DMS53 treated with DMSO at 0.1 percent for 48 hours (cell line): ENCODE results near the gene RGS8.

Experiments used
- DNase-seq: peaks from one replicate; lab custom pipeline; 2025; ENCODE audit not compliant: unreplicated experiment; lab: John Stamatoyannopoulos, UW

Gene RGS8

GRCh38 chr1:182642461-182642860, 41.9 kb downstream of the RGS8 start:
- DNase-seq = no peak

DNA sequence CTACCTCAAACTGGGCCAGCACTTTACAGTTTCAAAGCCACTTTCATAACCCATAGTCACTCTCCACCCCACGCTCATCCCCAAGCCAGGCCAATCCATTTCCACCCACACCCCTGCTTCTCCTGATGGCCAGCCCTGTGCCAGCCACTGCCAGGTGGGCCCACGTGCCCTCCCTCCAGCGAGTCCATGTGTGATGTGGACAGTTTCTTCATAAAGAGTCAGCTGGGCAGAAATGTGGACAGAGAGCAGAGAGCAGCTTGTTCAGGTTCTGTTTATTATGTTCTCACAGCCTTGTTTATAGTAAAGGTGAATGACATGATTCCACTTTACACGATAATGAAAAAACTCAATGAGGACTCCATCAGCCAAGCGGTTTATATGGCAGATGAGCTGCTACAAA, 42.8 kb downstream of the RGS8 start:
- no peak for DNase-seq

GRCh38 chr1:182639330-182639729, 45.1 kb downstream of the RGS8 start:
- DNase-seq = no peak

DNA sequence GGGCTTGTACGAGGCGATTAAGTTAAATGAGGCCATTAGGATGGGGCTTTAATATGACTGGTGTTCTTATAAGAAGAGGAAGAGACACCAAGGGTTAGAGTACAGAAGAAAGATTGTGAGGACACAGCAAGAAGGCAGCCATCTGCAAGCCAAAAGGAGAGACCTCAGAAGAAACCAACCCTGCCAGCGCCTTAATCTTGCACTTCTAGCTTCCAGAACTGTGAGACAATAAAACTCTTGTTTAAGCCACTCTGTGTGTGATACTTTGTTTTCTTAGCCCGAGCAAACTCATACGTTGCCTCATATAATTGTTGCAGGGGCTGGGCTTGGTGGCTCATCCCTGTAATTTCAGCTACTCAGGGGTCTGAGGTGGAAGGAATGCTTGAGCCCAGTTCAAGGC, 46.6 kb downstream of the RGS8 start:
- no peak for DNase-seq

DNA sequence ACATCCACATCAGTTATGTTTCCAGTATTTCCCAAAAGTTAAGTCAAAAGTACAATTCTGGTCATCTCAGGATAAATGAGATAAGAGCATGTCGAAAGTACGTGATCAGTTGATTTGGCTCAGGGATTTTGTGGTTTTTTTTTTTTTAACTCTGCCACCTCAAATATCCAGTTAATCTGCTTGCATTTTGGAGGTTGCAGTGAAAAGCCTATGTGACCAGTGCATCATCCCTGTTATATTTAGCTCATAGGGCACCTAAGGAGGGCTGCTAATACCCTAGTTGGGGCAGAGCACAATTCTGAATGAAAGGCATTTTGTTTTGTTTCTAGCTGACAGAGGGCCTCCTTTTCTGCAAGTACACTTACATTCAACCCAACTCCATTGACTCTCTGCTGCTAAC, 48.5 kb downstream of the RGS8 start:
- no peak for DNase-seq
